Stimulated activated CD4-positive, alpha-beta T cell treated with anti-CD3 and anti-CD28 coated beads, Interleukin-4, amount 100 ng/mL, for 24 hours (primary cell): ENCODE measurements around the gene ZNF578.
A peak's percentile ranks its signal among the peaks of the same experiment; 100 is the strongest.
"Not testable (repeated sequence)": the region's sequence is repeated elsewhere in the genome, so short reads cannot be mapped to it uniquely, and the experiment has no call there.

Experiments
- DNase-seq: peaks from one replicate; pipeline ENCODE4 v3.0.0-alpha.2; 2020

Gene ZNF578

GRCh38 chr19:52518646-52519045, 65.3 kb downstream of the ZNF578 start:
- no peak for DNase-seq

- not testable (repeated sequence) for DNase-seq
These were observed 65.8 kb downstream of the ZNF578 start for GRCh38 chr19:52519175-52519574.

GRCh38 chr19:52520013-52520412, 66.7 kb downstream of the ZNF578 start:
- DNase-seq = no peak

GRCh38 chr19:52522551-52522950, 69.2 kb downstream of the ZNF578 start:
- DNase-seq = no peak

- DNase-seq = no peak
These were observed 70.7 kb downstream of the ZNF578 start for GRCh38 chr19:52524086-52524485.

GRCh38 chr19:52527134-52527955, 74.0 kb downstream of the ZNF578 start, which contains the start of gene ZNF808:
ZNF808 (plus strand) TSS chr19:52527668; CDS start chr19:52543285, 15,617 bp downstream.
- peak; percentile 96 for DNase-seq

- DNase-seq = no peak
These were observed 74.6 kb downstream of the ZNF578 start for GRCh38 chr19:52527956-52528351.

GRCh38 chr19:52532480-52532879, 79.1 kb downstream of the ZNF578 start:
- no peak for DNase-seq

GRCh38 chr19:52533901-52534300, 80.5 kb downstream of the ZNF578 start:
- DNase-seq = no peak

- not testable (repeated sequence) for DNase-seq
These were observed 82.0 kb downstream of the ZNF578 start for GRCh38 chr19:52535385-52535770.

- DNase-seq = peak; percentile 91
These were observed 82.6 kb downstream of the ZNF578 start for GRCh38 chr19:52535771-52536447.

GRCh38 chr19:52536448-52536800, 83.1 kb downstream of the ZNF578 start:
- peak; percentile 57 for DNase-seq

GRCh38 chr19:52538815-52539214, 85.5 kb downstream of the ZNF578 start:
- not testable (repeated sequence) for DNase-seq

- not testable (repeated sequence) for DNase-seq
These were observed 87.8 kb downstream of the ZNF578 start for GRCh38 chr19:52541176-52541575.

GRCh38 chr19:52541608-52542007, 88.3 kb downstream of the ZNF578 start:
- no peak for DNase-seq

GRCh38 chr19:52542541-52542940, 89.2 kb downstream of the ZNF578 start:
- not testable (repeated sequence) for DNase-seq

- peak; percentile 21 for DNase-seq
These were observed 89.8 kb downstream of the ZNF578 start for GRCh38 chr19:52542984-52543664.

- DNase-seq = no peak
These were observed 101.0 kb downstream of the ZNF578 start for GRCh38 chr19:52554216-52554971.

GRCh38 chr19:52557231-52557995, 104.1 kb downstream of the ZNF578 start:
- no peak for DNase-seq

- not testable (repeated sequence) for DNase-seq
These were observed 105.5 kb downstream of the ZNF578 start for GRCh38 chr19:52558732-52559445.

GRCh38 chr19:52561611-52562010, 108.3 kb downstream of the ZNF578 start:
- not testable (repeated sequence) for DNase-seq
